Measurements from ENCODE around the gene RPS3. TPM values are rescaled to one million over a fixed set of nuclear protein-coding genes. Genes with fewer than 3 reads are reported as not detected.
"Not testable (repeated sequence)": the region's sequence is repeated elsewhere in the genome, so short reads cannot be mapped to it uniquely, and the experiment has no call there.

The RPS3 gene
- total RNA-seq, 5 donors from 2014 or later (not counting 1 experiment from before 2014, with no cell fraction given), result 4,604 to 5,380 (median 4,830) TPM

DNA sequence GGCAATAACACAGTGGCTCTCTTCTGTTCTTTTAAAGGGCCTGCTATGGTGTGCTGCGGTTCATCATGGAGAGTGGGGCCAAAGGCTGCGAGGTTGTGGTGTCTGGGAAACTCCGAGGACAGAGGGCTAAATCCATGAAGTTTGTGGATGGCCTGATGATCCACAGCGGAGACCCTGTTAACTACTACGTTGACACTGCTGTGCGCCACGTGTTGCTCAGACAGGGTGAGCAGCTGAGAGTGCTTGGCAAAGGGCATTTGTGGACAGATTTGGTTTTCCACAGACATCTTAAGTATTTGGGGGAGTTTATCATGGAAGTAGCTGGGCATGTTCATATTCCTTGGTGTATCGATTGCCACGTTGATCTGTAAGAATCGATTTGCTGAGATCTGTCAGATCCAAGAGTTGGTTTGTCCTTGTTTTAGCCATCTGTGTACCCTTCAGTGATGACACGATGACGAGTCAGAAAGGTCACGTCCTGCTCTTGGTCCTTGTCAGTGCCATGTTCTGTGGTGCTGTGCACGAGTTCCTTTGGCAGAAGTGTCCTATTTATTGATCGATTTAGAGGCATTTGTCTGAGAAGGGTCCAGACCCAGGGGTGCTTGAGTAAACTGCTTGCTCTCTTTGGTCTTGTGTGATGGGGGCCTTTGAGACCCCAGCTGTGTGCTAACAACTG lies 4.8 kb downstream of the RPS3 start:
- WGBS (ENCODE audit: insufficient coverage), result 88% methylated on average over 15 of the region's 15 CpGs
- Histone ChIP-seq H3K27ac (ENCODE audit: low read length) (no peak overlapping the region), H3K36me3 (ENCODE audit: control insufficient read depth in 2 of 2, extremely low read depth in 1 of 2, insufficient read depth in 1 of 2, low read length in 1 of 2) (peaks cover 23 to 72% of the 10 kb centered on the region in 2 donors), H3K4me3 (ENCODE audit: control insufficient read depth in 1 of 2, extremely low read depth in 1 of 2, low read length in 1 of 2) (no peak overlapping the region), H3K9me3 (no peaks in the 10 kb centered on the region), H3K27me3 (replicated peaks in 1 of 2; ENCODE audit: control insufficient read depth in 2 of 2, extremely low read depth in 1 of 2, insufficient read depth in 2 of 2, low read length in 1 of 2) (no peaks in the 10 kb centered on the region), H3K4me1 (ENCODE audit: control insufficient read depth in 1 of 2, extremely low read depth in 1 of 2, insufficient read depth in 2 of 2, low read length in 2 of 2) (peaks cover 19 to 32% of the 10 kb centered on the region in 2 experiments)
- Mint-ChIP-seq H3K27me3 (no peaks in the 10 kb centered on the region), H3K4me1 (peaks cover 57 to 62% (median 58%) of the 10 kb centered on the region in 3 donors), H3K27ac (peak overlapping the region in 1 of 2 donors; percentile 21), H3K9me3 (no peaks in the 10 kb centered on the region), H3K4me3 (peak overlapping the region in 1 of 3 donors; percentile 6), H3K36me3 (peaks cover 55% of the 10 kb centered on the region)
- ATAC-seq (replicated peaks in 1 of 4), result no peak
- no peak for DNase-seq
- CTCF ChIA-PET, result interaction anchor here in 1 of 2 donors (1.6 kb wide), 1 partner anchor 126 kb away, joined by 3 read pairs; no protein-coding TSS in a partner anchor
- POLR2A ChIA-PET, result no interaction called here

DNA sequence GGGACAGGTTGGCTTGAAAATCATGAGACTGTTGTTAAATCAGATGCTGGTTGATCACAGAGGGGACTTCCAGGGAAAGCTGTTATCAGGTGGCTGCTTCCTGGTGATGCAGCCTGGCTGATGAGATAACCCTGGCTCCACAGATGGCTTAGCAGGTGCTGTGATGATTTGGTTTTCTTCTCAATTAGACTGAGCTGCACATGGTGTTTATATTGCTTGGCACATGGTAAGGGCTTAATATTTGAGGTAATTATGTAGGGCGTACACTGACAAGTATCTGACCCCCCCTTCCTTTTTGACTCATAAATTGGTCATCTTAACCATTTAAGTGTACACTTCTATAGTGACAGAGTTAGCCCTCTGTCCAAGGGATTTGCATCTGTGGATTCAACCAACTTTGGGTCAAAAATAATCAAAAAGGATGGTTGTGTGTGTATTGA lies 7.0 kb downstream of the RPS3 start:
- Histone ChIP-seq H3K4me1 (ENCODE audit: control insufficient read depth in 1 of 2, extremely low read depth in 1 of 2, insufficient read depth in 2 of 2, low read length in 2 of 2) (peaks cover 17 to 18% of the 10 kb centered on the region in 2 experiments), H3K27me3 (replicated peaks in 1 of 2; ENCODE audit: control insufficient read depth in 2 of 2, extremely low read depth in 1 of 2, insufficient read depth in 2 of 2, low read length in 1 of 2) (no peaks in the 10 kb centered on the region), H3K36me3 (ENCODE audit: control insufficient read depth in 2 of 2, extremely low read depth in 1 of 2, insufficient read depth in 1 of 2, low read length in 1 of 2) (peaks cover 23 to 66% of the 10 kb centered on the region in 2 donors), H3K9me3 (no peaks in the 10 kb centered on the region), H3K4me3 (ENCODE audit: control insufficient read depth in 1 of 2, extremely low read depth in 1 of 2, low read length in 1 of 2) (no peak overlapping the region), H3K27ac (ENCODE audit: low read length) (no peak overlapping the region)
- peak in 1 of 35 experiments; percentile 27 for DNase-seq
- Mint-ChIP-seq H3K27ac (peak overlapping the region; percentile 5 to 19), H3K4me1 (peaks cover 38 to 50% (median 45%) of the 10 kb centered on the region in 3 donors), H3K4me3 (no peak overlapping the region), H3K9me3 (no peaks in the 10 kb centered on the region), H3K27me3 (no peaks in the 10 kb centered on the region), H3K36me3 (peaks cover 51% of the 10 kb centered on the region)
- ChIA-PET POLR2A (no interaction called here), CTCF (no interaction called here)
- ATAC-seq (replicated peaks in 1 of 4), result peak in 1 of 4 experiments; percentile 27
- whole genome bisulfite sequencing (ENCODE audit: insufficient coverage), result no CpG with 5 or more reads among the region's 1 CpG

DNA sequence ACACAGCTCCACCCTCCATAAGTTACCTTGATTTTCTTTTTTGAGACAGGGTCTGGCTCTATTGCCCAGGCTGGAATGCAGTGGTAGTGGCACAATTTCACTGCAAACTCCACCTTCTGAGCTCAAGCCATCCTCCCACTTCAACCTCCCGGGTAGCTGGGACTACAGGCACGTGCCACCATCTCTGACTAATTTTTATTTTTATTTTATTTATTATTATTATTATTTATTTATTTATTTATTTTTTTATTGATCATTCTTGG lies 9.6 kb downstream of the RPS3 start:
- no peaks in the 10 kb centered on the region for H3K27me3 ChIP-seq (replicated peaks in 1 of 2; ENCODE audit: control insufficient read depth in 2 of 2, extremely low read depth in 1 of 2, insufficient read depth in 2 of 2, low read length in 1 of 2)
- ChIA-PET POLR2A (interaction anchor here in 1 of 2 donors (0.6 kb wide), 1 partner anchor 51 kb away, joined by 7 read pairs; no protein-coding TSS in a partner anchor), CTCF (interaction anchor here (0.6 to 1.2 kb wide), 4 partner anchors 9 to 378 kb away, joined by 3 to 13 read pairs (median 3); no protein-coding TSS in a partner anchor)
- H3K4me1 Mint-ChIP-seq, result peaks cover 17 to 25% (median 21%) of the 10 kb centered on the region in 3 donors
- H3K4me3 ChIP-seq (ENCODE audit: control insufficient read depth in 1 of 2, extremely low read depth in 1 of 2, low read length in 1 of 2), result no peak overlapping the region
- no peak overlapping the region for H3K27ac Mint-ChIP-seq
- H3K4me3 Mint-ChIP-seq, result no peak overlapping the region
- DNase-seq, result no peak
- H3K4me1 ChIP-seq (ENCODE audit: control insufficient read depth in 1 of 2, extremely low read depth in 1 of 2, insufficient read depth in 2 of 2, low read length in 2 of 2), result peaks cover 3% of the 10 kb centered on the region in 2 experiments
- no peaks in the 10 kb centered on the region for H3K9me3 Mint-ChIP-seq
- WGBS (ENCODE audit: insufficient coverage), result no CpG with 5 or more reads among the region's 2 CpGs
- no peaks in the 10 kb centered on the region for H3K9me3 ChIP-seq
- H3K27me3 Mint-ChIP-seq, result no peaks in the 10 kb centered on the region
- H3K27ac ChIP-seq (ENCODE audit: low read length), result no peak overlapping the region
- no peak for ATAC-seq (replicated peaks in 1 of 4)
- H3K36me3 ChIP-seq (ENCODE audit: control insufficient read depth in 2 of 2, extremely low read depth in 1 of 2, insufficient read depth in 1 of 2, low read length in 1 of 2), result peaks cover 15 to 57% of the 10 kb centered on the region in 2 donors
- H3K36me3 Mint-ChIP-seq, result peaks cover 26% of the 10 kb centered on the region

DNA sequence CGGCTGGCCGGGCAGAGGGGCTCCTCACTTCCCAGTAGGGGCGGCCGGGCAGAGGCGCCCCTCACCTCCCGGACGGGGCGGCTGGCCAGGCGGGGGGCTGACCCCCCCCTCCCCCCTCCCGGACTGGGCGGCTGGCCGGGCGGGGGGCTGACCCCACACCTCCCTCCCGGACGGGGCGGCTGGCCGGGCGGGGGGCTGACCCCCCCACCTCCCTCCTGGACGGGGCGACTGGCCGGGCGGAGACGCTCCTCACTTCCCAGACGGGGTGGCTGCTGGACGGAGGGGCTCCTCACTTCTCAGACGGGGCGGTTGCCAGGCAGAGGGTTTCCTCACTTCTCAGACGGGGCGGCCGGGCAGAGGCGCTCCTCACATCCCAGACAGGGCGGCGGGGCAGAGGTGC lies 10.7 kb downstream of the RPS3 start:
- no CpG with 5 or more reads among the region's 33 CpGs for WGBS (ENCODE audit: insufficient coverage)

DNA sequence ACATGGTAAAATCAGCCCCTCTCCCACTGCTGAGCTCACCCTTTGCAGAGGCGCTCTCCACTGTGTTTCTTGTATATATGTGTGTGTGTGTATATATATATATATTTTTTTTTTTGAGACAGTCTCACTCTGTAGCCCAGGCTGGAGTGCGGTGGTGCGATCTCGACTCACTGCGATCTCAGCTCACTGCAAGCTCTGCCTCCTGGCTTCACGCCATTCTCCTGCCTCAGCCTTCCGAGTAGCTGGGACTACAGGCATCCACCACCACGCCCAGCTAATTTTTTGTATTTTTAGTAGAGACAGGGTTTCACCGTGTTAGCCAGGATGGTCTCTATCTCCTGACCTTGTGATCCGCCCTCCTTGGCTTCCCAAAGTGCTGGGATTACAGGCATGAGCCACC lies 13.8 kb downstream of the RPS3 start:
- H3K27me3 ChIP-seq (replicated peaks in 1 of 2; ENCODE audit: control insufficient read depth in 2 of 2, extremely low read depth in 1 of 2, insufficient read depth in 2 of 2, low read length in 1 of 2); POLR2A ChIA-PET; DNase-seq; ATAC-seq (replicated peaks in 1 of 4); H3K27ac Mint-ChIP-seq; H3K4me1 Mint-ChIP-seq; H3K4me3 Mint-ChIP-seq; H3K4me1 ChIP-seq (ENCODE audit: control insufficient read depth in 1 of 2, extremely low read depth in 1 of 2, insufficient read depth in 2 of 2, low read length in 2 of 2); H3K27ac ChIP-seq (ENCODE audit: low read length); H3K4me3 ChIP-seq (ENCODE audit: control insufficient read depth in 1 of 2, extremely low read depth in 1 of 2, low read length in 1 of 2); H3K36me3 Mint-ChIP-seq; H3K27me3 Mint-ChIP-seq; H3K9me3 ChIP-seq; H3K9me3 Mint-ChIP-seq: not testable (repeated sequence)
- H3K36me3 ChIP-seq (ENCODE audit: control insufficient read depth in 2 of 2, extremely low read depth in 1 of 2, insufficient read depth in 1 of 2, low read length in 1 of 2), result peaks cover 4 to 29% of the 10 kb centered on the region in 2 donors
- CTCF ChIA-PET, result interaction anchor here in 1 of 2 donors (1.2 kb wide), 1 partner anchor 12 kb away, joined by 3 read pairs; no protein-coding TSS in a partner anchor
- WGBS (ENCODE audit: insufficient coverage), result 80% methylated on average over 1 of the region's 10 CpGs

More for the DNA sequence above, 10.7 kb downstream of the RPS3 start:
- peaks cover 10 to 53% of the 10 kb centered on the region in 2 donors for H3K36me3 ChIP-seq (ENCODE audit: control insufficient read depth in 2 of 2, extremely low read depth in 1 of 2, insufficient read depth in 1 of 2, low read length in 1 of 2)
- H3K4me1 ChIP-seq (ENCODE audit: control insufficient read depth in 1 of 2, extremely low read depth in 1 of 2, insufficient read depth in 2 of 2, low read length in 2 of 2); H3K9me3 Mint-ChIP-seq; ATAC-seq (replicated peaks in 1 of 4); H3K4me3 ChIP-seq (ENCODE audit: control insufficient read depth in 1 of 2, extremely low read depth in 1 of 2, low read length in 1 of 2); H3K27ac Mint-ChIP-seq; H3K27ac ChIP-seq (ENCODE audit: low read length); H3K9me3 ChIP-seq; H3K27me3 ChIP-seq (replicated peaks in 1 of 2; ENCODE audit: control insufficient read depth in 2 of 2, extremely low read depth in 1 of 2, insufficient read depth in 2 of 2, low read length in 1 of 2); H3K4me3 Mint-ChIP-seq; H3K27me3 Mint-ChIP-seq; POLR2A ChIA-PET; CTCF ChIA-PET; DNase-seq: not testable (repeated sequence)
- peaks cover 21% of the 10 kb centered on the region for H3K36me3 Mint-ChIP-seq
- peaks cover 12 to 18% (median 14%) of the 10 kb centered on the region in 3 donors for H3K4me1 Mint-ChIP-seq

DNA sequence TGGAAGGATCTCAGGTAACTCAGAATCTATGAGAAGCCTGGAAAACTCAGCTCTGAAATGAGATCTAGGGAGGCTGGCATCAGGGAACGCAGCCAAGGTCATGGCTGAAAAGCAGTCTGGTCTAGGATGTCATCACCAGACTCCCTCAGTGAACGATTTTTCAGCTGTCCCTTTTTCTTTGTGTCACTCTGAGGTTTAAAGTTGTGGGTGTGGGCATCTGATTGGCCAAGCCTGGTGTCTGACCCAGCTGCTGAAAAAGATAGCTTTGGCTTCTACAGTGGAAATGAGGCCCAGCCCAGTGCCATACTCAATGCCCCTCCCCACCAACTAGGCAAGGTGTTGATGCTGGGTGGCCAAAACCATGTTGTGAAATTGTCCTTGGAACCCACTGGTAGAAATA lies 14.5 kb downstream of the RPS3 start:
- CTCF ChIA-PET, result interaction anchor here in 1 of 2 donors (0.7 to 1.0 kb wide), 2 partner anchors 26 to 685 kb away, joined by 3 to 4 read pairs; no protein-coding TSS in a partner anchor
- no peak overlapping the region for H3K4me3 Mint-ChIP-seq
- Histone ChIP-seq H3K4me1 (ENCODE audit: control insufficient read depth in 1 of 2, extremely low read depth in 1 of 2, insufficient read depth in 2 of 2, low read length in 2 of 2) (no peaks in the 10 kb centered on the region), H3K4me3 (ENCODE audit: control insufficient read depth in 1 of 2, extremely low read depth in 1 of 2, low read length in 1 of 2) (no peak overlapping the region), H3K36me3 (ENCODE audit: control insufficient read depth in 2 of 2, extremely low read depth in 1 of 2, insufficient read depth in 1 of 2, low read length in 1 of 2) (peaks cover 4 to 25% of the 10 kb centered on the region in 2 donors), H3K27ac (ENCODE audit: low read length) (no peak overlapping the region), H3K9me3 (no peaks in the 10 kb centered on the region), H3K27me3 (replicated peaks in 1 of 2; ENCODE audit: control insufficient read depth in 2 of 2, extremely low read depth in 1 of 2, insufficient read depth in 2 of 2, low read length in 1 of 2) (no peaks in the 10 kb centered on the region)
- 83% methylated on average over 2 of the region's 2 CpGs for WGBS (ENCODE audit: insufficient coverage)
- DNase-seq (no peak), ATAC-seq (replicated peaks in 1 of 4) (no peak)
- peaks cover 0 to 2% (median 0%) of the 10 kb centered on the region in 3 donors for H3K4me1 Mint-ChIP-seq
- H3K36me3 Mint-ChIP-seq, result peaks cover 7% of the 10 kb centered on the region
- no peak overlapping the region for H3K27ac Mint-ChIP-seq
- POLR2A ChIA-PET, result no interaction called here
- H3K27me3 Mint-ChIP-seq, result no peaks in the 10 kb centered on the region
- H3K9me3 Mint-ChIP-seq, result no peaks in the 10 kb centered on the region

Data from T-cell (primary cell).